Frontal cortex (tissue), 4 donors: ENCODE measurements around the gene NTM. TPM values are rescaled to one million over a fixed set of nuclear protein-coding genes. Genes with fewer than 3 reads are reported as not detected.

Experiments
- DNase-seq, 2 donors: peaks; one replicate each; pipeline ENCODE4 v3.0.0; 2012; ENCODE audit warnings: low spot score in 2 of 2
- FAIRE-seq: peaks from 2 replicates; lab custom pipeline; 2012; peaks lifted over from hg19 to GRCh38; lab: Jason Lieb, UNC
- total RNA-seq: library from RNA; depleted of rRNA; stranded (reverse); fragments of >200 nt; gene quantifications from one replicate; pipeline ENCODE4 v1.2.3, GENCODE V29; 2014
- donor health status: control.
- donor health status: control.
- donor health status: control.

NTM gene
- total RNA-seq, 1 donor from 2014 or later: 119 TPM

DNA sequence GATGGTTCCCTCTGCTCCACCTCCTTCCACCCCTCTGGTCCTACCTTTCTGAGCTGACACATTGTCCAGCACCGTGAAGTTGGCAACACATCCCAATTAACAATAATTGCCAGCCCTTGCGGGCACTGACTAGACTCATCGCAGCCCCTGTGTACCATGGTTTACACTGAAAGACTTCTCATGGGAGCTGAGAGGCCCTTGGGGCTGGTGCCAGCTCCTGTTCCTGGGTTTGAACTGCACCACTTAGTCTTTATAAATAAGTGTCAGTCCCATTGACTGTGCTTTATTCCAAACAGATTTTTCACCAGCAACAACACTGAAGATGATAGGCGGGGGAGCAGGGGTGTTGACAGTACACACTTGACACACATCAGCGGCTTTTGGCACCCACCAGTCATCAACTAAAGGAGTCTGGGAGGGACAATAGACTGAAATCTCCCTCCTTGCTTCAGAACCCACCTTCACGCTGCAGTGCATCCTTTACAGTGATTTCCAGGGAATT is 447.3 kb downstream of the NTM start:
- FAIRE-seq (no peak), DNase-seq (no peak)

DNA sequence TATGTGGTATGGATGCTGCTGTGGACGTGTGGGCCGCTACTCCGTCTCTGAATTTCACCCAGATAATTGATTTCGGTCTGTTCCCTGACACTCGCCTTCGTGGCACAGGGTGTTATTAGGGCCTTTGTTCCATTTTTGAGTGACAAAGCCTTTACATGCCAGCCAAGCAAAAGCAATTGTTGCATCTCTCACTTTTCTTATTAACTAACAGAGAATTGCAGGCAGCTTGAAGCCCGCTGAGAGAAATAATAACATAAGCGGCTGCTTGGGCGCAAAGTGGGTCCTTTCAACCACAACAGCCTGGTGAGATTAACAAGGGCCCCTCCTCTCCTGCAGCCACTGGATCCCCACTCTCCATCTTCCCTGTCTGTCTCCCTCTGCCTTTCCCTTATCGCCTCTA is 449.4 kb downstream of the NTM start:
- no peak for FAIRE-seq
- no peak for DNase-seq

DNA sequence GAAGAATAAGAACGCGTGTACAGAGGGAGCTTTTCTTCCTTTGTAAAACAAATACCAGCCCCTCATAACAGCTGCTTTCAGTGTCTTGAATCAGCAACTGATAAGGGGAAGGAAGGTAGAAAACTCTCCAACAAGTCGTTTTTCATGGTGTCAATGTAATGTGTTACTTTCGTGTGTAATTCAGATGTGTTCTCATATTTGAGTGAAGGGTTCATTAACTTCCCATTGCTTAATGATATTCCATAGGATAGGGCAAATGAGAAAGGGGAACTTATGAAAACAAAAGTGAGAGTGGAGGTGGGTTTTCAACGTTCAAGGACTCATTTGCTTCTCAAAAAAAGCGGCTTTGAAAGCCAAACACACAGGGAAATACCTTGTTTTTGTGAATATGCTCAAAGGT is 452.1 kb downstream of the NTM start:
- FAIRE-seq (no peak), DNase-seq (no peak)

DNA sequence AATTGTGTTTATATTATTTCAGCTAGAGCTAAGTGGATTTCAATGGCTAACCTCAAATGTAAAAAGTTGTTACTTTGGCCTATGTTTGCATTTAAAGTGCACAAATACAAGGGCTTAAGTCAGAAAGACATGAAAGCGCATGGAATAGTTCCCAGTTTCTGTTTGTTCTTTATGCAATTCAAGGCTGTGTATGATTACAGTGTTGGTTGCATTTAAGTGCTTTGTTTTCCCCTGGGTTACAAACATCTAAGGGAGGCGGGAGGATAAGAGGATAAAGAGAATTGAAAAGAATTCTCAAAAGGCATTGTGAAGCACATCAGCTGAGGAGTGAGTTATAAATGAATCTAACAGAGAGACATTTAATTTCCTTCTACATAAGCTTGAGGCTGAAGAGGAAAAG is 453.4 kb downstream of the NTM start:
- FAIRE-seq (no peak), DNase-seq (no peak)

DNA sequence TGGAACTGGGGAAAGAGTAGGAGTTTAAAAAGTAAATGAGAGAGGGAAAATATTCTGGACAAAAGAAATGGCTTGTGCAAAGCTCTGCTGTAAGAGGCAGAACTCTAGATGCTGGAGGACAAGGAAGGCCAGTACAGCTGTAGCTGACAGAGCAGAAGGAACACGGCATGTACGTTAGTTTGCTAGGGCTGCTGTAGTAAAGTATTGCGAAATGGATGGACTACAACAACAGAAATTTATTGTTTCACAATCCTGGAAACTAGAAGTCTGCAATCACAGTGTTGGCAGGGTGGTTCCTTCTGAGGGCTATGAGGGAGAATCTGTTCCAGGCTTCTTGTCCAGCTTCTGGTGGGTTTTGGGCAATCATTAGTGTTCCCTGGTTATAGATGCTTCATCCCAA is 454.4 kb downstream of the NTM start:
- FAIRE-seq (no peak), DNase-seq (no peak)

DNA sequence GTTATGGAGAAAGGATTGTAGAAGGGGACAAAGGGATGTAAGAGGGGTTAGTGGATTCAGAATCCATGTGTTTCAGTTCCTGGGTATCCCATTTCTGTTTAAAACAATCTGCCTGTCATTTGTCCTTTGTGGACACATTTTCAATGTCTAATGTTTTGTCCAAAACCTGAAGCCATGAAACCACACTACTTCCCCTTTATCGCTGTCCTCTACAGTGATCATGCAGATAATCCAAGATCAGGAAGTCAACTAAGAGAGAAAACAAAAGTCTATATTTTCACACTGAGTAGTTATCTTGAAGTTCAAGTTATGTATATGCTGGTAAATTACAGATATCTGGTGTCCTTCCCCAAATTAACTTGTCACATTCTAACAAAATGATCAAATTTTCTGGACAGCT is 457.0 kb downstream of the NTM start:
- no peak for DNase-seq
- no peak for FAIRE-seq

DNA sequence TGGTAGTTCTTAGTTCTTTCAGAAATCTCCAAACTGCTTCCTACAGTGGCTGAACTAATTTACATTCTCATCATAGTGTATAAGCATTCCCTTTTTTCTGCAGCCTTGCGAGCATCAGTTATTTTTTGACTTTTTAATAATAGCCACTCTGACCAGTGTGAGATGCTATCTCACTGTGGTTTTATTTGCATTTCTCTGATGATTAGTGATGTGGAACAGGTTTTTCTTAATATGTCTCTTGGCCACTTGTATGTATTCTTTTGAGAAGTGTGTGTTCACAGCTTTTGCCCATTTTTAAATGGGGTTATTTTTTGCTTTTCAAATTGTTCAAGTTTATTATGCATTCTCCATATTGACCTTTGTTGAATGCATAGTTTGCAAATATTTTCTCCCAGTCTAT is 459.3 kb downstream of the NTM start:
- DNase-seq (no peak), FAIRE-seq (no peak)

DNA sequence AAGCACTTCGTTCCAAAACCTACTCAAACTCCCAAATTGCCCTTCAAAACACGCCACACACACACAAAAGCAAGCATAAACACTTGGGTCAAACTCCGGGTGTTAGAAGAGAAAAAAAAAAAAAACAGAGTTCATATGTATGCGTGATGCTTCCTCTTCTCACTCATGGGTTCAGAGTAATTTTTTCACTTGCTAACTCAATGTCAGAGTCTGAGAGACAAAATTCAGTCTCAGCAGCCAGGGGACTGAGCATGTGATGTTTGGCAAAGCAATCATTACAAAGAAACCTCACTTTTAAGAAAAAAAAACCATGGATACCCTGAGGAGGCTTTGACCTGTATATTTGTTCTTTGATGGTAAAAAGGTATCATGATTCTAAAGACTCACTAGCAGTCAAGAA is 461.7 kb downstream of the NTM start:
- DNase-seq (no peak), FAIRE-seq (no peak)

DNA sequence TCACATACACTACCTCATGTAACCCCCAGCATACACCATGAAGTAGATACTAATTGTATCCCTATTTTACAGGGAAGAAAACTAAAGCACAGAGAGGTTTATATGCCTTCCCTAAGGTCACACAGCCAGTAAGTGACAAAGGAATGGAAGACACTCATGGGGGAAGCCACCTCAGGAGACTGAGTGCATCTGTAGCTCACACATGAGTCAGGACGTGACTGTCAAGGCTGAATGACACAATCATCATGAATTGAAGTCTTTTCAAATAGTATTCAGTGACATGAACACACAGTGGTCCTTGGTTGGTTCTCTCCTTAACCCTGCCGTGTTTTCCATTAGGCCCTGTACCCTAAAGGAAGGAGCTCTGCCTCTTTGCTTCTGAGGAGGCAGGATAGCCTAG is 463.0 kb downstream of the NTM start:
- DNase-seq: no peak
- FAIRE-seq: no peak

DNA sequence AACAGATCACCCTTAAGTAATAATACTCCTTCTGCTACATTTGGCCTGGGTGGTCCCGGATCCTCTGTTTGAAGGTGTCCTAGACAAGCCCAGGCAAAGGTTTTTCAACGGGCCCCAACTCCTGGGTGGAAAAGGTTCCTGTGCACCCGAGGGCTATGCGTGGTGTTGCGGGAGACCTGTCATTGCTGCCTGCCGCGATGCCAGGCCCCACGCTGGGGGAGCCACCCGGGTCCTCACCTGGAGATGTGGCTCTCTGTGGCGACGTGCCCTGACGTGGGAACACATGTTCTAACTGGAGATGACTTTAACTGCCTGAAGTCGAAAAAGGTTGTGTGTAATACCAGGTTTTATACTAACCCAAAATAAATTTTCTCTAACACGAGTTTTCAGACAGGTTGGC is 467.1 kb downstream of the NTM start:
- no peak for DNase-seq
- no peak for FAIRE-seq

DNA sequence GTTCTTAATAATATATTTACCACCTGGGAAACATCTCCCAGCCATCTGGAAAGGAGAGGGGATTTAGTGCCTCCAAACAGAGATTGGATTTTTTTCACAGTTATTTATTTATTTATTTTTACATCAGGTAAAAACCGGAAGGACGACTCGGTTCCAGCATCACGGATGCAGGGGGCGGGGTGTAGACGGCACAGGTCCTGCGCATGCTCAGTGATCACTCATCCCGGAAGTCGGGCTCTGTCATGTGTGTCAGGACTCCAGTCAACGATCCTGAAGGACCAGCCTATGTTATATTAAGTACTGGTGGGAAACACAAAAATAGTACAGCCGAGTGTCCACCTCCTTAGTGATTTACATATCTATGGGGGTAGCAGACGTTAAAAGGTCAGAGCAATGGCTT is 467.6 kb downstream of the NTM start:
- DNase-seq: no peak
- no peak for FAIRE-seq

DNA sequence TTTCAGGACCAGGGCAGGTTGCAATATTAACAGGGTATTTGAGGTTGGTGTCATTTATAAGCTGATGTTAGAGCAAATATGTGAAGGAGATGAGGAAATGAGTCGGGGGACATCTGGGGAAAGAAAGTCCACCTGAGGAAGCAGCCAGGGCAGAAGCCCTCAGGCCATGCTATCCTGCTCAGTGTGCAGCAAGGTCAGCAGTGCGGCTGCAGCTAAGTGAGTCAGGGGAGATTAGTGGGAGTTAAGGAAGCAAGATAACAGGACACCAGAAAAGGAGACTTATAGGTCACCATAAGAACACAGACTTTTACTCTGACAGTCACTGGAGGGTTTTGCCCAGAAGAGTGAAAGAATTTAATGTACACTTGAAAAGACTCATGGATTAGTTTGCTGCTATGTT is 468.9 kb downstream of the NTM start:
- FAIRE-seq: no peak
- no peak for DNase-seq

DNA sequence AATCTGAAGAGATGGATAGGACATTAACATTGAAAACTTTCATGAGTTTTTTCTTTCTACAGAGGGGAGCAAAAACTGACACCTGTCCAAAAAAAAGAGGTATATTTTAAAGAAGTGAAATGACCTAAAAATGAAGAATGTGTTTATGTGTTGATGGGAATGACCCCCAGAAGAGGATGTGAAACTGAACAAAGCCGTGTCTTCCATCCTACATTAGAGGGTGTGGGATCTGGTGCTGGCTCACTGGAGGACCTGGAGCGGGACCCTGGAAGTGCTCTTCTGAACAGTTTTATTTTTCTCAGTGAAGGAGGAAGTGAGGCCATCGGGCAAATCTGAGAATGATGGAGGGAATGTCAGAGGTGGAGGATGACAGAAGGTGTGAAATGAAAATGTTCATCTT is 470.1 kb downstream of the NTM start:
- DNase-seq (no peak), FAIRE-seq (no peak)

DNA sequence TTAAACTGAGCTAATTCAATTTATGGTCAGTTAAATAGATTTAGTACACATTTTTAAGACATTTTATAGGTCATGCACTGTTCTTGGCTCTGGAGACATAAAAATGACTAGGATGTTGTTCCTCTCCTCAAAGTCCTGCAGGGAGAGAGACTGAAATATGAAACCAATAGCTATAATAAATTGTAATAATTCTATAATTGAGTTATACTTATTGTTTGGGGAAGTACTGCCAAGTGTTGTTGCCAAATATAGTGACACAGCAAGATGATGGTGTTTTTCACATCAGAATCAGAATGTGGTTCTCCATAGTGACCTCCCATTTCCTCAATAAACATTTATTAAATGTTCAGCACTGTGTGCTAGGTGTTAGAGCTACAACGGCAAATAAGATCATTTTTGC is 470.6 kb downstream of the NTM start:
- no peak for DNase-seq
- no peak for FAIRE-seq

DNA sequence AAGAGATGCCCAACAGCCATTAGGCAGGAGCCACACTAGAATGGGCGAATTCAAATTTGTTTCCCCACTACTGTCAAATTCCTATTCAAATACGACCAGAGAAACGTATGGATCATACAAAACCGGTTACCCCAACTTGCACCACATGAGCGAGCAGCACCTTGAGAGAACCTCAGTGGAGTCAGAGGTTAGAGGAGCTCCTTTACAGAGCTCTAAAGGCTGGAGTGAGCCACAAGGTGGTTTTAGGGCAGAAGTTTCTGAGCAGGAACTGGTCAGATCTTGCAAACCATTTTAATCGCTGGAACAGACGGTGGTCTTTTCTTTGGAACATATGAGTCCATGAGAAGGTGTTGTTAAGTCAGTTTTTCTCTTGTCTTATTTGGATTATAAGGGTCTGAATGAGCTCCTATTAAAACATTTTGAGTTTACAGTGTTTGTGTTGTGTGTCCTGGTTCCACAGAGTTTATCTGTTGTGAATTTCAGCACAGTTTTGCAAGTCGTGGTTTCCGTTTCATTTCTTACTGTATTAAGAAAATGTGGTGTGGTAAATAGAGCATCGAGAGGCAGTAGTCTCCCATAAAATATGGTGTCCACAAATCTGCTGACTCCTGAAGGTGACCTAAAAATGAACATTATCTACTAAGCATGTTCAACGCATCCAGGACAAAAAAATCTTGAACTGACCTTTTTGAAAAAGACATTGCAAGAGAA is 471.7 kb downstream of the NTM start:
- FAIRE-seq: no peak
- no peak for DNase-seq

DNA sequence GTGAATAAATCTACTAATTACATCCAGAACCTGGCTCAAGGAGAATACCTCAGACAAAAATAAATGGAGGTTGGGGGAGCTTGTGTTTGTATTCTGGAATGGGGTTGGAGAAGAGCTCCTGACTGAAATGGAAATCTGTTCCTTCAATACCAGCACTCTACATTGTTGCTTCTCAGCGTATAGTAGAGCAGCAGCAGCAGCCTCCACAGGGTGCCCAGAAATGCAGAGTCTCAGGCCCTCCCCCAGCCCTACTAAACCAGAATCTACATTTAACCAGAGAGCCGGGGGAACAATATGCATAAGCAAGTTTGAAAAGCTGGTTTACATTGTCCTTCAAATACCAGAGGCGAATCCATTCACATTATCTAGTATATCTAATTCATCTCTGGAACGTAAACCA is 474.8 kb downstream of the NTM start:
- FAIRE-seq: no peak
- no peak for DNase-seq

DNA sequence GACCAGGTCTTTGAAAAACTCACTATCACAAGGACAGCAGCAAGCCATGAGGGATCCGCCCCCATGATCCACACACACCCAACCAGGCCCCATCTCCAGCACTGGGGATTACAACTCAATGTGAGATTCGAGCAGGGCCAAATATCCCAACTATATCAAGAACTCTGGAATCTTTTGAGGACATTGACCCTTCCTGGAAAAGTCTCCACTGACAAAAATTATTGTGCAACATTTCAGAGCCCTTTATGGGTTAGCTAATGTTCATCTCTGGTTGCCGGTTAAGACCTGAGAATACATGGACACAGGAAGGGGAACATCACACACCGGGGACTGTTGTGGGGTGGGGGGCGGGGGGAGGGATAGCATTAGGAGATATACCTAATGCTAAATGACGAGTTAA is 479.1 kb downstream of the NTM start:
- no peak for FAIRE-seq
- DNase-seq: no peak

DNA sequence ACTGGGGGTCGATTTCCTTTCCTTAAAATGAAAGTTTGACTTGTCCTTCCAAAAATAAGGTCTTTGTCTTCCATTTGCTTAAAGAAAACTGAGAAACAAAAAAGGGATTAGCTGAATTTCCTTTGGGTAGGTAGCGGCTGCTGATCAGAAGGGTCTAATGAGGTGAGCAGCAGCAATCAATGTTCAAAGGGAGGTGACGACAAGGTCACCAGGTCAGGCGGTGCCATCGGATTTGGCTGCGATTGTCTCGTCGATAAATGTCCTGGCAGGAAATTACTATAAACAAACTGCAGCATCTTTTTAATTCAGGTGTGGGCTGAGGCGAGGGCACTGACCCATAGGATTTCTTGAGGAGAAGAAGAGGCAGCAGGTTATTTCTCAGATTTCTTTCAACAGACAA is 480.1 kb downstream of the NTM start:
- no peak for DNase-seq
- no peak for FAIRE-seq

DNA sequence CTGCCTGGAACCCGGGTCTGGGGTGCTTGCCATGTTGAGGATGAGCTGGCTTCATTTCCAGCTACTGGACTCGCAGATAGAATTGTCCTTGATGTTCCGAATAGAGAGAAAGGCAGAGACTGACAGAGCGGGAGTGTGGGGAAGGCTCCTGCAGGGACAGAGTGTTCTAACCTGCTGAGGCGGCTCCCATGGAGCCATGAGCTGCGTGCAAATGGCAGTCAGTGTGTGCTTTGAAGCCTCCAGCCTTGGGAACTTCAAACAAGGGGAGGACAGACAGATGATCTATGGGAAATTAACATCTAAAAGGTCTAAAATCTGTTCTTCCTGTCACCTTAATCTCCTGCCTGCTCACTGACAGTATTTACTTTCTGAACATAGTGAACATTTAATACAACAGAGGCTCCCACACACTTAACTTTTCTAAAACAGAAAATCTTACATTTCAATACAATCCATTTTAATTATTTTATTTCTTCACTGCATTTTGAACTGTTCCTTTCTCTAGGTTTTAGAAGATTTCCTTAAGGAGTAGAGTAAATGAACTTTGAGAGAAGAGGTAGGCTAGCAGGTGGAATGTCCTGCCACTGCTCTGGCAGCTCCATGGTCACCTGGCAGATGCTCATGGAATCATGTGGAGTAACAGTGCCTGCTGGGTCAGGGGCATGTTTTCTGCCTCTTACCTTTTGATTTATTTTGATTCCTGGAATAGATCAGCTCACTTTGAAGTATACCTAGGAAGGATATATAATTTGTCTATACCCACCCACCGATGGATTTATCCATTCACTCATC is 481.7 kb downstream of the NTM start:
- no peak for DNase-seq

DNA sequence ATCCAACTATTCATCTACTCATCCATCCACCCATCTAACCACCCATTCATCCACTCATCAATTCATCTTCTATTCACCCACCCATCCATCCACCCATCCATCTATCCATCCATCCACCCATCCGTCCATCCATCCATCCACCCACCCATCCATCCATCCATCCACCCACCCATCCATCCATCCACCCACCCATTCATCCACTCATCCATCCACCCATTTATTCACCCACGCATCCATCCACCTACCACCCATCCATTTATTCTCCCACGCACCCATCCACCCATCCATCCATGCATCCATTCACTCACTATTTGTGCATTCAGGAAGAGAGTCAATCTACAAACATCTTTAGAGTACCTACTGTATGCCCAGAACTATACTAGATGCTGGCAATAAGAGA is 482.3 kb downstream of the NTM start:
- FAIRE-seq (no peak), DNase-seq (no peak)

More for the DNA sequence above, 481.7 kb downstream of the NTM start:
- no peak for FAIRE-seq

DNA sequence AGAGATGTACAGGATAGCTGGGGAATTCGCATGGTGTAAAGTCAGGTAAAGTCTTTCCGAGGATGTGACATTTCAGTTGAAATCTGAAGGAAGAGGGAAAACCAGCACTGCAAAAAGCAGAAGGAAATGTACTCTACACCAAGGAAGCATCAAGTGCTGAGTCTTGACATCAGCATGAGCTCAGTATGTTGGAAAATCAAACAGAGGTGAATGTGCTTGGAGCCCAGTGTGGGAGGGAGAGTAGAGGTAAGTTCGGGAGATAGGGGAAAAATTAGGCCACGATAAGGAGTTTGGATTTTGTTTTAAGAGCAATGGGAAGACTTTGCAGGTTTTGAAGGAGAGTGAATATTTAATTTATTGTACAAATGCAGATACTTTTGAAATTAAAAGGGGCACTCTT is 484.0 kb downstream of the NTM start:
- FAIRE-seq (no peak), DNase-seq (no peak)

DNA sequence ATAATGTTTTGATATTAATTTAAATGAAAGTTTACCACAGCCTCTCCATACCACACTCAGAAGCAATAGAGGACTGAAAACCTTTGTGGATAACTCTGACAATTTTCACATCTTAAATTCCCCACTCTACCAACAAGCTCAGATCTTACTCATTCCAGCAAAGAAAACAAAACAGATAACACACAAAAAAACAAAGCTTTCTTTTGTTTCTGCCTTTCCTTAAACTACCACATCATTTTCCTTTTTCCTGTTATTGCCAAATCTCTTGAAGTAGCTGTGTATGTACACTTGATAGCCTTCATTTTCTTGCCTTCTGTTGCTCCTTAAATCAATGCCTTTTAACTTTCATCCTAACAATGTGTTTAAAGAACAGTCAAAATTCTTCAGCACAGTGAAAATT is 484.9 kb downstream of the NTM start:
- no peak for FAIRE-seq
- no peak for DNase-seq
